ENCODE data around the gene KRT82.

DNA sequence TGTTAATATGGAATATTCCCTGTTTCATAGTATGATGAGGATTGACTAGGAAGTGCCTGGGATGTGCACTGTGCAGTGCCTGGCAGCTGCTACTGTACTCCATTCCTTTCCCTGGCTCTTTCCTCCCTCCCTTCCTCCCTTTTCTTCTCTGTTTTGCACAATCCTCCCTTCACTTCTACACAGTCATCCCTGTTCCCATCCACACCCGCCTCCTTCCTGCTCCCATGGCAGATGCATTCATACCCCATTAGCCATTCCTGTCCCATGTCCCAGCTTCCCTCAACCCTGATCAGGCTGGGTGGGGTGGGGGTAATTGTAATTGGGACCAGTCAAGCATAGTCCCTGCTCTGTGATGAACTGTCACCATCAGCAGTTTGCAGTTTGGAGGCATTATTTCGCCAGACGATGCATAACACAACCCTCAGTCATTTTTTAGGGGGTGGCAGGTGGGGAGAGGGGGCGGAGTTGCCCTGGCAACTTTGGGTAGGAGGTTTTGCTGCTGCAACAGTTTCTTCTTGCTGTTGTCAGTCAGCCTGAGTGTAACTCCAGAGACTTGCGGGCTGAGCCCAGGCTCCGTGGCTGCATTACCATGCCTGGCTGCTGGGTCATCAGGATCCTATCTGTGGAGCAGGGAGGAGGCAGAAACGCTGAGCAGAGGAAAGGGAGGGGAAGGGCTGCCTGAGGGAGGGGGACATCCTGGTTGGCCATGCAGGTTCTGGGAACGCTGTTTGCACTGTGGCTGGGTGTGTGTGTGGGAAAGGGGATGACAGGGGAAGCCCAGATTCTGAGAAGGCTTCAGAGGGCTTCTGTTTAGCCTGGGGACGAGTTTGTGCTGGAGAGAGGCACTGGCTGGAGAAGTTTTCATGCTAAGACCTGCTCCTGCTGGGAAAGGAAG lies 16.6 kb downstream of the KRT82 start:
- no peak for TF ChIP-seq EZH2 (IDR thresholded peaks at IDR 0.05; ENCODE audit: borderline replicate concordance)
- TF ChIP-seq, protein P1, sequence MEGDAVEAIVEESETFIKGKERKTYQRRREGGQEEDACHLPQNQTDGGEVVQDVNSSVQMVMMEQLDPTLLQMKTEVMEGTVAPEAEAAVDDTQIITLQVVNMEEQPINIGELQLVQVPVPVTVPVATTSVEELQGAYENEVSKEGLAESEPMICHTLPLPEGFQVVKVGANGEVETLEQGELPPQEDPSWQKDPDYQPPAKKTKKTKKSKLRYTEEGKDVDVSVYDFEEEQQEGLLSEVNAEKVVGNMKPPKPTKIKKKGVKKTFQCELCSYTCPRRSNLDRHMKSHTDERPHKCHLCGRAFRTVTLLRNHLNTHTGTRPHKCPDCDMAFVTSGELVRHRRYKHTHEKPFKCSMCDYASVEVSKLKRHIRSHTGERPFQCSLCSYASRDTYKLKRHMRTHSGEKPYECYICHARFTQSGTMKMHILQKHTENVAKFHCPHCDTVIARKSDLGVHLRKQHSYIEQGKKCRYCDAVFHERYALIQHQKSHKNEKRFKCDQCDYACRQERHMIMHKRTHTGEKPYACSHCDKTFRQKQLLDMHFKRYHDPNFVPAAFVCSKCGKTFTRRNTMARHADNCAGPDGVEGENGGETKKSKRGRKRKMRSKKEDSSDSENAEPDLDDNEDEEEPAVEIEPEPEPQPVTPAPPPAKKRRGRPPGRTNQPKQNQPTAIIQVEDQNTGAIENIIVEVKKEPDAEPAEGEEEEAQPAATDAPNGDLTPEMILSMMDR (IDR thresholded peaks at IDR 0.05; ENCODE audit: poor library complexity), result no peak

Data from hepatocyte (in vitro differentiated cells).